HUES6 (cell line): Measurements from ENCODE around the gene FAM107A.

ENCODE experiments used
- H3K27ac ChIP-seq: 2 replicates; pipeline ENCODE4 v1.7.0; 2013; ENCODE audit warnings: low read depth, mild to moderate bottlenecking, low read length, inconsistent platforms
- H3K27me3 ChIP-seq: 2 replicates; pipeline ENCODE4 v1.6.1; 2013; ENCODE audit warnings: low read length; ENCODE audit not compliant: control insufficient read depth, insufficient read depth
- H3K36me3 ChIP-seq: 2 replicates; pipeline ENCODE4 v1.6.1; 2013; ENCODE audit warnings: low read length; ENCODE audit not compliant: control insufficient read depth, insufficient read depth
- H3K4me1 ChIP-seq: 2 replicates; pipeline ENCODE4 v1.6.1; 2013; ENCODE audit warnings: low read length; ENCODE audit not compliant: control insufficient read depth, insufficient read depth
- H3K4me3 ChIP-seq: 2 replicates; pipeline ENCODE4 v1.5.1; 2013; ENCODE audit warnings: low read depth, low read length
- H3K9ac ChIP-seq: one replicate; pipeline ENCODE4 v1.6.1; 2013; ENCODE audit warnings: mild to moderate bottlenecking, low read length
- H3K9me3 ChIP-seq: 2 replicates; pipeline ENCODE4 v1.6.1; 2013; ENCODE audit warnings: low read depth, low read length; ENCODE audit not compliant: control insufficient read depth, insufficient read depth

The FAM107A gene

GRCh38 chr3:58577269-58577821, at the start of gene FAM107A:
Gene FAM107A (minus strand): TSS chr3:58577391. CDS start chr3:58569860, 7,531 bp downstream.
- H3K9ac ChIP-seq: no peak within 1 kb of the TSS
- H3K4me1 ChIP-seq: peaks cover 43% of the 10 kb centered on the region
- H3K36me3 ChIP-seq: no peaks in the 10 kb centered on the region
- no peaks in the 10 kb centered on the region for H3K27me3 ChIP-seq
- no peak within 1 kb of the TSS for H3K27ac ChIP-seq
- no peak within 1 kb of the TSS for H3K4me3 ChIP-seq
- no peaks in the 10 kb centered on the region for H3K9me3 ChIP-seq

GRCh38 chr3:58625196-58625824, 48.1 kb upstream of the FAM107A start:
- no peaks in the 10 kb centered on the region for H3K9me3 ChIP-seq

GRCh38 chr3:58624550-58624949, 47.4 kb upstream of the FAM107A start:
- Histone ChIP-seq H3K27ac (no peak overlapping the region), H3K9ac (no peak overlapping the region), H3K27me3 (no peaks in the 10 kb centered on the region), H3K4me3 (no peak overlapping the region), H3K36me3 (no peaks in the 10 kb centered on the region), H3K4me1 (no peaks in the 10 kb centered on the region; the same call in 1 of the 2 replicates), H3K9me3 (no peaks in the 10 kb centered on the region)

More at GRCh38 chr3:58625196-58625824, 48.1 kb upstream of the FAM107A start:
- Histone ChIP-seq H3K4me1 (peaks cover 5% of the 10 kb centered on the region; the same call in 1 of the 2 replicates), H3K4me3 (no peak overlapping the region), H3K27ac (no peak overlapping the region), H3K36me3 (no peaks in the 10 kb centered on the region), H3K27me3 (no peaks in the 10 kb centered on the region), H3K9ac (no peak overlapping the region)

- H3K36me3 ChIP-seq: no peaks in the 10 kb centered on the region
Observed at GRCh38 chr3:58623961-58624360, 46.8 kb upstream of the FAM107A start.

GRCh38 chr3:58623478-58623877, 46.3 kb upstream of the FAM107A start:
- H3K4me1 ChIP-seq: no peaks in the 10 kb centered on the region; the same call in 1 of the 2 replicates
- no peaks in the 10 kb centered on the region for H3K36me3 ChIP-seq

More at GRCh38 chr3:58623961-58624360, 46.8 kb upstream of the FAM107A start:
- no peaks in the 10 kb centered on the region; the same call in 1 of the 2 replicates for H3K4me1 ChIP-seq
- H3K9ac ChIP-seq: no peak overlapping the region
- no peak overlapping the region for H3K27ac ChIP-seq
- no peaks in the 10 kb centered on the region for H3K9me3 ChIP-seq
- no peaks in the 10 kb centered on the region for H3K27me3 ChIP-seq
- no peak overlapping the region for H3K4me3 ChIP-seq

GRCh38 chr3:58622892-58623291, 45.7 kb upstream of the FAM107A start:
- H3K9ac ChIP-seq: no peak overlapping the region
- H3K27ac ChIP-seq: no peak overlapping the region
- H3K36me3 ChIP-seq: no peaks in the 10 kb centered on the region
- H3K4me1 ChIP-seq: no peaks in the 10 kb centered on the region; the same call in 1 of the 2 replicates
- no peaks in the 10 kb centered on the region for H3K27me3 ChIP-seq
- H3K9me3 ChIP-seq: no peaks in the 10 kb centered on the region
- no peak overlapping the region for H3K4me3 ChIP-seq

More at GRCh38 chr3:58623478-58623877, 46.3 kb upstream of the FAM107A start:
- H3K9ac ChIP-seq: no peak overlapping the region
- H3K27ac ChIP-seq: no peak overlapping the region
- no peaks in the 10 kb centered on the region for H3K9me3 ChIP-seq
- no peak overlapping the region for H3K4me3 ChIP-seq
- no peaks in the 10 kb centered on the region for H3K27me3 ChIP-seq

GRCh38 chr3:58622436-58622835, 45.2 kb upstream of the FAM107A start:
- no peak overlapping the region for H3K9ac ChIP-seq
- no peaks in the 10 kb centered on the region for H3K27me3 ChIP-seq
- H3K9me3 ChIP-seq: no peaks in the 10 kb centered on the region
- no peaks in the 10 kb centered on the region for H3K36me3 ChIP-seq
- no peak overlapping the region for H3K27ac ChIP-seq
- peaks cover 4% of the 10 kb centered on the region for H3K4me1 ChIP-seq
- H3K4me3 ChIP-seq: no peak overlapping the region

- no peaks in the 10 kb centered on the region for H3K9me3 ChIP-seq
- H3K36me3 ChIP-seq: no peaks in the 10 kb centered on the region
- H3K9ac ChIP-seq: no peak overlapping the region
- no peaks in the 10 kb centered on the region for H3K27me3 ChIP-seq
- peaks cover 9% of the 10 kb centered on the region for H3K4me1 ChIP-seq
- H3K27ac ChIP-seq: no peak overlapping the region
- no peak overlapping the region for H3K4me3 ChIP-seq
Observed at GRCh38 chr3:58621086-58621830, 44.1 kb upstream of the FAM107A start.

GRCh38 chr3:58620421-58620820, 43.2 kb upstream of the FAM107A start:
- H3K27me3 ChIP-seq: no peaks in the 10 kb centered on the region
- no peaks in the 10 kb centered on the region for H3K9me3 ChIP-seq
- H3K9ac ChIP-seq: no peak overlapping the region
- H3K4me3 ChIP-seq: no peak overlapping the region
- H3K4me1 ChIP-seq: peaks cover 9% of the 10 kb centered on the region
- no peaks in the 10 kb centered on the region for H3K36me3 ChIP-seq
- no peak overlapping the region for H3K27ac ChIP-seq

GRCh38 chr3:58617338-58617761, 40.2 kb upstream of the FAM107A start:
- Histone ChIP-seq H3K9me3 (no peaks in the 10 kb centered on the region), H3K27ac (no peak overlapping the region), H3K4me3 (no peak overlapping the region), H3K36me3 (no peaks in the 10 kb centered on the region), H3K27me3 (no peaks in the 10 kb centered on the region), H3K9ac (no peak overlapping the region), H3K4me1 (peaks cover 9% of the 10 kb centered on the region)
